ENCODE results near the gene PROK1. TPM values are rescaled to one million over a fixed set of nuclear protein-coding genes. Genes with fewer than 3 reads are reported as not detected.
"Not testable (repeated sequence)": the region's sequence is repeated elsewhere in the genome, so short reads cannot be mapped to it uniquely, and the experiment has no call there.

The PROK1 gene
- total and polyA plus RNA-seq, 9 donors: 39.4 to 428 (median 245) TPM

DNA sequence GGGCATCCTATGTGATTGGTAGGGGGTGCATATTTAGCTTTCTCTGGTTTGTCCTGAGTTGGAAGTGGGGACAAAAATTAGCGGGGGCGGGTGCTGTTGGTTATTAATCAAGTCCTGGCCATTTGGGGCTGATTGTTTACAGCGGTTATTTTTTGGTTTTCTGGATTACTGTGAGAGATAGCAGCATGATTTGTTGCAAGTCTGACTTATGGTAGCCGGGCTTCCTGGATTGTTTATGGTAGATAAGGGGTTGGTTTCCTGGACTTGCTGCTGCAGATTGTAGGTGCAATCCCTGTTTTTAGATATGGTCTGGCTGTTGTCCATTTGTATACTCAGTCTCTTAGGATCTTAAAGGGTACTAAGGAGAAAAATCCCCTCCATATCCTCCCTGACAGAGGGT, 12.1 kb upstream of the PROK1 start:
- no peak for DNase-seq
- Histone ChIP-seq H3K36me3 (no peaks in the 10 kb centered on the region), H3K27ac (no peak overlapping the region), H3K9me3 (no peaks in the 10 kb centered on the region), H3K4me3 (no peak overlapping the region), H3K4me1 (ENCODE audit: insufficient read depth) (peaks cover 19% of the 10 kb centered on the region), H3K27me3 (no peaks in the 10 kb centered on the region)
- intact Hi-C loops (cut with DNase I): no loop called here
- TF ChIP-seq, protein P1, sequence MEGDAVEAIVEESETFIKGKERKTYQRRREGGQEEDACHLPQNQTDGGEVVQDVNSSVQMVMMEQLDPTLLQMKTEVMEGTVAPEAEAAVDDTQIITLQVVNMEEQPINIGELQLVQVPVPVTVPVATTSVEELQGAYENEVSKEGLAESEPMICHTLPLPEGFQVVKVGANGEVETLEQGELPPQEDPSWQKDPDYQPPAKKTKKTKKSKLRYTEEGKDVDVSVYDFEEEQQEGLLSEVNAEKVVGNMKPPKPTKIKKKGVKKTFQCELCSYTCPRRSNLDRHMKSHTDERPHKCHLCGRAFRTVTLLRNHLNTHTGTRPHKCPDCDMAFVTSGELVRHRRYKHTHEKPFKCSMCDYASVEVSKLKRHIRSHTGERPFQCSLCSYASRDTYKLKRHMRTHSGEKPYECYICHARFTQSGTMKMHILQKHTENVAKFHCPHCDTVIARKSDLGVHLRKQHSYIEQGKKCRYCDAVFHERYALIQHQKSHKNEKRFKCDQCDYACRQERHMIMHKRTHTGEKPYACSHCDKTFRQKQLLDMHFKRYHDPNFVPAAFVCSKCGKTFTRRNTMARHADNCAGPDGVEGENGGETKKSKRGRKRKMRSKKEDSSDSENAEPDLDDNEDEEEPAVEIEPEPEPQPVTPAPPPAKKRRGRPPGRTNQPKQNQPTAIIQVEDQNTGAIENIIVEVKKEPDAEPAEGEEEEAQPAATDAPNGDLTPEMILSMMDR (IDR thresholded peaks at IDR 0.05): no peak
- TF ChIP-seq EP300 (IDR thresholded peaks at IDR 0.05) (no peak), POLR2A (IDR thresholded peaks at IDR 0.05) (no peak)
- 39 to 59% (median 44%) methylated on average over 4 of the region's 4 CpGs for WGBS, 3 donors

- H3K4me3 ChIP-seq; intact Hi-C loops (cut with DNase I); DNase-seq; H3K27me3 ChIP-seq; H3K27ac ChIP-seq; H3K9me3 ChIP-seq; H3K36me3 ChIP-seq: not testable (repeated sequence)
- 90 to 96% (median 92%) methylated on average over 3 of the region's 3 CpGs for WGBS, 3 donors
- peaks cover 18% of the 10 kb centered on the region for H3K4me1 ChIP-seq (ENCODE audit: insufficient read depth)
Observed at GRCh38 chr1:110439873-110440272, 11.1 kb upstream of the PROK1 start.

DNA sequence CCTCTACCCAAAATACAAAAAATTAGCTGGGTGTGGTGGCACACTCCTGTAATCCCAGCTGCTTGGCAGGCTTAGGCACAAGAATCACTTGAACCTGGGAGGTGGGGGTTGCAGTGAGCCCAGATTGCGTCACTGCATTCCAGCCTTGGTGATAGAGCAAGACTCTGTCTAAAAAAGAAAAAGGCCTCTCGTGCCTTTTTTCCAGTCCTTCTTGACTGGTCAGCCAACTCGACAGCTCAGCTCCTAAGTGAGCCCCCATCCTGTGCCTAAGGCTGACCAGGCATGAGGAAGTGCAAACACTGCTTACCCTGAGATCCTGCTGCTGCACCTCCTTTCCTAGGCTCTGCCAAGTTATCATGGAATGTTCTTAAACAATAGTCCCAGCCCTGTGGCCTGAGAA, 10.1 kb upstream of the PROK1 start:
- 10 to 19% (median 16%) methylated on average over 3 of the region's 3 CpGs for WGBS, 3 donors
- H3K4me3 ChIP-seq: no peak overlapping the region
- no peaks in the 10 kb centered on the region for H3K27me3 ChIP-seq
- H3K27ac ChIP-seq: peak overlapping the region; percentile 19 to 50
- no peak for TF ChIP-seq POLR2A (IDR thresholded peaks at IDR 0.05)
- no peak for TF ChIP-seq EP300 (IDR thresholded peaks at IDR 0.05)
- TF ChIP-seq, protein P1 (IDR thresholded peaks at IDR 0.05): no peak
- H3K9me3 ChIP-seq: no peaks in the 10 kb centered on the region
- DNase-seq: peak; percentile 57 to 87 (median 81)
- H3K4me1 ChIP-seq (ENCODE audit: insufficient read depth): peaks cover 17% of the 10 kb centered on the region
- intact Hi-C loops (cut with DNase I): no loop called here
- no peaks in the 10 kb centered on the region for H3K36me3 ChIP-seq

DNA sequence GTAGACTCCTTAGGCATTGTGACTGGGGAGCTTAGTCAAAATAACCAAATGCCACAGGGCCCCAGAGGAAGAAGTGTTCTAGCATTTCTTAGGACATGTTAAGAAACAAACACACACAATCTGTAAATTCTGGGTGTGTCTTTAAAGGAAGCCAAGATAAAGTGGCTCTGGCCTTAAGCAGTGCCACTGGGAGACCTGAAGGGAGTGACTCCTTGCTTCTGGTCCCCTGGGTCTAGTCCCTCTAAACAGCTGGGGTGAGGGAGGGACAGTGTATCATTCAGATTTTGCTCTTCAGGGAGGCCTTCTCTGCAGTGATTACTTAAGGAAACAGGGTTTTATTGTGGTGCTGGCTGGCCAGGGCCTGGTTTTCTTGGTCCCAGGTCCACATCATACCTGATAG, 9.1 kb upstream of the PROK1 start:
- intact Hi-C loops (cut with DNase I): no loop called here
- Histone ChIP-seq H3K4me1 (ENCODE audit: insufficient read depth) (peaks cover 17% of the 10 kb centered on the region), H3K27me3 (no peaks in the 10 kb centered on the region), H3K36me3 (no peaks in the 10 kb centered on the region), H3K4me3 (no peak overlapping the region), H3K9me3 (no peaks in the 10 kb centered on the region), H3K27ac (peak overlapping the region; percentile 19 to 50)
- DNase-seq: no peak
- TF ChIP-seq EP300 (IDR thresholded peaks at IDR 0.05) (no peak), POLR2A (IDR thresholded peaks at IDR 0.05) (no peak)
- TF ChIP-seq, protein P1 (IDR thresholded peaks at IDR 0.05): no peak

DNA sequence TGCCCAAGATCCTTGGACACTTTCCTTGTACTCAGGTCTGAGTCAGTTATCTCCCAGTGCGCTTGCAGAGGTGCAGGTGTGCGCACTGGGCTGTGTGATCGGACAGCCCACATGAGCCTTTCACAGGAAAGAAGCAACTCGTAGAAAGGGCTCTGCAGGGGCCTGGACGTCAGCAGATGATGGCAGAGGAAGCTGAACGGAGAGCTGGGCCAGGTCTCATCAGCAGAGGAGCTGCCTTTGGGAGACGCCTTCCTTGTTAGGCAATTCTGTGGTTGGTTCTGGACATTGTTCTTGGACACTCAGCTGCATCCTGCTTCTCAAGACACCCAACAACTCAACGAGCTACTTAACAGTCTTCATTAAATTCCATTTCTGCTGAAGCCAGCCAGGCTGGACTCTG, 7.5 kb upstream of the PROK1 start:
- H3K9me3 ChIP-seq: no peaks in the 10 kb centered on the region
- H3K4me1 ChIP-seq (ENCODE audit: insufficient read depth): peaks cover 17% of the 10 kb centered on the region
- no peak overlapping the region for H3K27ac ChIP-seq
- intact Hi-C loops (cut with DNase I): no loop called here
- 86 to 91% (median 89%) methylated on average over 8 of the region's 8 CpGs for WGBS, 3 donors
- H3K27me3 ChIP-seq: no peaks in the 10 kb centered on the region
- H3K36me3 ChIP-seq: no peaks in the 10 kb centered on the region
- no peak for TF ChIP-seq EP300 (IDR thresholded peaks at IDR 0.05)
- no peak for TF ChIP-seq POLR2A (IDR thresholded peaks at IDR 0.05)
- TF ChIP-seq, protein P1 (IDR thresholded peaks at IDR 0.05): no peak
- H3K4me3 ChIP-seq: no peak overlapping the region
- no peak for DNase-seq

All from ovary (tissue), 9 donors.